Right ventricle myocardium inferior (tissue), 1 donor: Measurements from ENCODE around the gene NKD2. TPM values are rescaled to one million over a fixed set of nuclear protein-coding genes. Genes with fewer than 3 reads are reported as not detected.
"Not testable (repeated sequence)": the region's sequence is repeated elsewhere in the genome, so short reads cannot be mapped to it uniquely, and the experiment has no call there.

Experiments used
- ATAC-seq: fragments of 200-7000 bp; cut with Tn5 transposase; one replicate; pipeline ENCODE4 v1.9.1; 2020; ENCODE audit warnings: mild to moderate bottlenecking, moderate library complexity
- DNase-seq: peaks from one replicate; pipeline ENCODE4 v3.0.0; 2021; ENCODE audit errors: missing footprints
- intact Hi-C: fragments of 100-400 bp; cut with DNase I; formaldehyde crosslinking; loops from one replicate; pipeline ENCODE4 v1.11.0; 2022
- total RNA-seq: library from RNA; stranded (reverse); fragmentation: NEBNext Ultra II Directional; extraction: Animal tissue kit (Norgen Biotek cat#: 25700); gene quantifications from one replicate; pipeline ENCODE4 v1.2.1, GENCODE V29; 2021
- donor health status: DM: no; HTN: yes; CAD: no; lungs with severe emphysema.

NKD2 gene
- total RNA-seq, 1 donor from 2014 or later: 4.4 TPM

DNA sequence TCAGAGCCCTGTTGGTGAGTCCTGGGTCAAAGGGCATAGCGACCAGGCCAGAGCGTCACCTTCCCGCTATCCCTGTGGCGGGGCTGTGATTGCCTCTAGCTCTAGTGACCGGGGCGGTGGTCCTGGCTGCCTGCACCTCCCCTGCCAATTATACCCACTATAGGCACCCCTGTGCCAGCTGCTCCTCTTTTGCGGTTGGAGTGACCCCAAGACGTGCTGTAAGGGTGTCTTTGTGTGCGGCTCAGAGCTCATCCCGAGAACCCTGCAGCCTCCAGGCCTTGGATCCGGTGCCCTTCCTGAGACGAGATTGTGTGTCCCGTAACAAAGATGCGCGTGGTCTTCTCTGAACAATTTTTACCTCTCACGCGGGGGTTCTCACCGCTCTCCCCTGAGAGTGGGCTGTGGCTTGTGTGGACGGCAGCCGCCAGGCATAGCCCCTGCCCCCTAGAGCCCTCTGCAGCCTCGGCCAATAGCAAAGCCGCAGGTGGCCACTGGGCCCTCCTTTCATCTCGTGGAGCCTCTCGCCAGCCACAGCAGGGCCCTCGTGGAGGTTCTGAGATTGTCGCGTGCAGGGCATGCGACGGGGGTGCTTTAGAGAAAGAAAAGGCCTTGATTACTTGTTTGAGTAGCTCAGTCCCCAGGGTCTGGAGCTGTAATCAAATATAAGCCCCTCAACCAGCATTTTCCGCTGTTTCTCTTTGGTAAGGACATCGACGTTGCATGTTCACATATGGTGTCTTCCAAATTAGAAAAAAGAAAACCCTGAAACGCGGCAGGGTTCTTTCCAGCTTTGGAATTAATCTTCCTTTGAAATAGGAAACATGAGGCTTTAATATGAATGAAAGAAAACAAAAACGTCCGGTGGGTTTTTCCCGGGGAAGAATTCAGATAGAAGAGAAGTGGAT, 10.7 kb downstream of the NKD2 start:
- ATAC-seq (no peak), DNase-seq (peak; percentile 52)
- intact Hi-C loops: no loop called here

DNA sequence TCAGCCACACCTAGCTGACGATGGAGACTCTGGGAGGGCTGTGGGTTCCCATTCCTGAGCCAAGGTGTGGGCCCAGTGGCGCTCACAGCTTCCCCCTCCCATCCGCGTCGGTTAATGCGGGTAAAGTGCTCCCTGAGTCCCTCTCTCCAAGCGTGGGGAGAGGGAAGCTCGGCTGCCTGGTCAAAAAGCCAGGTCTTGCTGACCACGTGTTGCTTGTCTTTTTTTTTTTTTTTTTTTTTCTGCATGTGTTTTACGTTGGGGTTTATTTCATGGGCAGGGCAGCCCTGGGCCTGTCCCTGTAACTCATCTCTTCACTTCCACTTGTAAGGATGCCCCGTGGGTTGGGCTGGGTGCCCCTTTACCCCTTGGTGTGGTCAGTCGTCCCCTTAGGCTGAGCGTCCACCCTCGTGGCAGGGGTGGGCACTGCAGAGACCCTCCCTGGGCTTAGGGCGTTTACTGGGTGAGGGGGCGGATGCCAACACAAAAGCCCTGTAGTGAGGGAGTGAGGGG, 11.9 kb downstream of the NKD2 start:
- intact Hi-C loops: no loop called here
- ATAC-seq (no peak), DNase-seq (peak; percentile 34)

DNA sequence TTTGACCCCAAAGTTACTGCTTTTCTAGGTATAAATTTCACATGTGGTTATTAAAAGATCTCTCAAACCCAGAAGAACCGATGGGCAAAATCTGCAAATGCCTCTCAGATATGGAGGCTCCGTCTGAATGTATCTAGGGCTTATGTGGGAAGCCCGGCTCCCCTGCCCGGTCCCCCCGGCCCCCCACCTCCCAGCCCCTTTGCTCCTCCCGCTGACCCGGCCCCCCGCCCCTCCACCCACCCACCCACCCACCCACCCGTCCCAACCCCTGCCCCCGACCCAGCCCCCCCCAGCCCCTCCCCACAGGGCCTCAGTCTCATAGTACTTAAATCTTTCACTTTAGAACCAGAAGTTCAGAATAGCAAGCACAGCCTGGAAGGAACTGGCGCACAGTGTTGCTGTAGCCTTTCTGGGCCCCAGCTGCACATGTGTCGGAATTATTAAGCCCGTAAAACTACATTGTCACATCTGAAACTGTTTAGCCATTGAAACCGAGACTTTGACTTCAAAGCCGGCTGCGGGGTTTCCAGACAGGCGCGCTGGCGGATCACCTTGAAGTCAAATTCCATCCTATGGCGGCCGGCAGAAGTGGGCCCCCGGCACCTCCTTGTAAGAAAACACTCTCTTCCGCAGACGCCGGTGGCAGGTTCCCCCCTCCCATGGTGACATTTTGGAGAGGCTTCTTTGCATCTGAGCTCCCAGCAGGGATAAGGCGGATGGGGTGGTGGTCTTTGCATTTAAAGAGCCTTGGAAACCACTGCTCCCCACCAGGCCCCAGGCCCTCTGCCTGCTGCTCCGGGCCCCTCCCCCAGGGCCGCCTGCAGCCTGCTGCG, 12.8 kb downstream of the NKD2 start:
- DNase-seq (peak; percentile 26), ATAC-seq (no peak)
- intact Hi-C loops: no loop called here

DNA sequence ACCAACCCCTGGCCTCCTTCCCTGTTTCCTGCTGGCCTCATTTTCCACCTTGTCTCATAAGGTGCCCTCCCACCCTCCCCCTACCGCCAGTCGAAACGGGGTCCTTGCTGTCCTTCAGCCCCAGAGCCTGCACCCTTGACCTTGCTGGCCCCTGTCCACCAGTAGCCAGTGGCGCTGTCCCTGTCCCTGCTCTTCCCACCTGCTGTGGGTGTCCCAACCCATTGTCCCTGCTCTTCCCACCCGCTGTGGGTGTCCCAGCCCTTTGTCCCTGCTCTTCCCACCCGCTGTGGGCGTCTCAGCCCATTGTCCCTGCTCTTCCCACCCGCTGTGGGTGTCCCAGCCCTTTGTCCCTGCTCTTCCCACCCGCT, 13.4 kb downstream of the NKD2 start:
- DNase-seq, ATAC-seq, intact Hi-C loops: not testable (repeated sequence)

DNA sequence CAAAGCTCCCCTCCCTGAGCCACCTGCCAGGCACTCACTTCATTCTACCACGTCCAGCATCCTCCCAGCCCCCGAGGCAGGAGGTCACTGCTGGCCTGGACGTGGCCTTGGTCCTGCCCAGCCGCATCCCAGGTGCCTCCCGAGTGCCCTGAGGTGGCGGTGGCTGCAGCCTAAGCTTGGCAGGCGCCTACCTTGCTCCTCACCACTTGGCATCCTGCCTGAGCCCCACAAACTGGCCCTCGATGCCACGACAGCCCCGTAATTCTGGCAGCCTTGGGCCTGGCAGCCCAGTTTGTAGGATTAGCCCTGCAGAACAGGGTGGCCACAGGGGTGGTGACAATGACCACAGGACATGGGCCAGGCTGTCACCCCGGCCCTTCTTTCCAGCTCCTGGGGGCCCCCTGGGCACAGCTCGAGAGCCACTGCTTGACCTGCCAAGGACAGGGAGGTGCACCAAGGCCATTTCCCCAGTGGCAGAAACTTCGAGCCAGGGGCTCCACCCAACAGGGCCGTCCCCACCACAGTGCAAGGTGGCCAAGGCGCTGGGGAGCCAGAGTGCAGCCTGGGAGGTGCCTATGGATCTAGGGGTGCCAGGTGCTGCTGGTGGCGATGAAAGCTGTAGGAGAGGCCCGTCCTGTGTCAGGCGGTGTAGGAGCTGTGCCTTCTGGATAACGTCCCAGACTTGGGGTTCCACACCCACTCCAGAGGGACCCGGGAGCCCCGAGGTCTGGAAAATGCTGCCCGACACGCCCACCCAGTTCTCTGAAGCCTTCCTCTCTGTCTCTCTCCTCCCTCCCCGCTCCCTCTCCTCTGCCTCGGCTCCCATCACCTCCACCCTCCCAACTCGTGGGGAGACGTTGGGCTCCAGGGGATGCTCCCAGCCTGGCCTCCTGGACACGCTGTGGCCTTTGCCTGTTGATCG, 18.4 kb downstream of the NKD2 start:
- DNase-seq (peak; percentile 66), ATAC-seq (peak; percentile 64)
- intact Hi-C loops: no loop called here

DNA sequence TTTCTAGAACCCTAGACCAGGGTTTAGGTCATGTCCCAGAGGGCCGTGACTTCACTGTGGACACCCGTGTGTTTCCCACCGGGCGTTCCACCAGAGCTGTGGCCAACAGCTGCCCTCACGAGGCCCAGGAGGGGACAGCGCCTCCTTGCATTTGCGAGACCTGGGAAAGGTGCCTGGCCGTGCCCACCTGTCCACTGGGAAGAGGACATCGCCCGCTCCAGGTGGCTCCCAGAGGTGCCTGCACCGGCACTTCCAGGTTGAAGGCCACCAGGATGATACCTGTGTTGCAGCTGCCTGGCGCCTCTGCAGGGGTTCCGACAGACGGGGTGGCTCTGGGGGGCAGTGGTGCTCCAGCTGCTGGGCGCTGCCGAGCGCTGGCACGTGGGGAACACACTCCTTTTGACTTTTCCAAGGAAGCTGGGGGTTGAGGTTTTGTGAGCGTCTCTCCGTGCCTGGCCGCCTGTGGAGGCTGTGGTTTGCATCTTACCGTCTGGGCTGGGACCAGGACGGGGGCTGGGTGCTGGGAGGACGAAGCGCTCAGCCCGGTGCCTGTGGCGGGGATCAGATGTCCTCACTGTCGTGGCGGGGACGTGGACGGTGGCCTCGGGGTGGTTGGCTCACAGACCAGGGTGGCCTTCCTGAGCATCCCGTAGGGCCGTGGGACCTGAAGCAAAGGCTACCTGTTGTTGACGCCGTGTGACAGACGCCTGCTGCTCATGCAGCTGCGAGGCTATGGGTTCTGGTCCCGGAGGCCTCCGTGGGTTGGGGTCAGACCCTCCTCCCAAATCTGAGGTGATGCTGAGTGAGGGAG, 19.2 kb downstream of the NKD2 start:
- ATAC-seq: peak; percentile 22
- peak; percentile 71 for DNase-seq
- intact Hi-C loops: no loop called here

DNA sequence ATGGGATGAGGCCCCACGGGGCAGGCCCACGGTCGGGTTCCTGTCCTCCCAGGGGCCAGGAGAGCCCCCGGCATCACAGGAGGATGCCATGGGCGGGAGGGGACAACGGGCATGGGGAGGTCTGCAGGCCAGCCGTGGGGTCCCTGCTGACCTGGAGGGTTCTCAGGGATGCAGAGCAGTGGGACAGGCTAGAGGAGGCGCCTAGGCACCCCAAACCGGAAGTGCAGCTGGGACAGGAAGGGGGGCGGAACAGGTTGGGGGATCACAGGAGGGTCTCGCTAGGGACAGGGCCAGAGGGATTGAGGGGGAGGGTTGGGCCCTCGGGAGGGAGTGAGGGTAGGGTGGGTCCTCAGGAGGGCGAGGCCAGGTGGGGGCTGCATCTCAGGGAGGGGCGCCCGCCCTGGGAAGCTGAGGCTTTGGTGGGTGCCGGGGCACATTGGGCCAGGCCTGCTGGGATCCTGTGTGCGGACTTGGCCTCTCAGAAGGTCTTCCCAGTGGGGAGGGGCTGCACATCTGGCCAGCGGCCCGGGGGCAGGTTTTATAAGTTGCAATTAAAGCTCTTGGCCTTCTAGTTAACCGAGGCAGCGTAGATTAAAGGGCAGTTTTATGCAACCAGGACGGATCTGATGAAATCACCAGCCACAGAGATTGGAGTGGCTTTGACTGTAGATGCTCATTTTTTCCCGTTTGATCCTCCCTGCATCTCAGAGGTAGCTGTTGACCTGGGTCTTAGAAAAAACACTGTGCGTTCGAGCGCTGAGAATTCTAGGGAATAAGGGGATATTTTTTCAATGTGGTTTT, 20.1 kb downstream of the NKD2 start:
- DNase-seq (no peak), ATAC-seq (no peak)
- intact Hi-C loops: no loop called here

DNA sequence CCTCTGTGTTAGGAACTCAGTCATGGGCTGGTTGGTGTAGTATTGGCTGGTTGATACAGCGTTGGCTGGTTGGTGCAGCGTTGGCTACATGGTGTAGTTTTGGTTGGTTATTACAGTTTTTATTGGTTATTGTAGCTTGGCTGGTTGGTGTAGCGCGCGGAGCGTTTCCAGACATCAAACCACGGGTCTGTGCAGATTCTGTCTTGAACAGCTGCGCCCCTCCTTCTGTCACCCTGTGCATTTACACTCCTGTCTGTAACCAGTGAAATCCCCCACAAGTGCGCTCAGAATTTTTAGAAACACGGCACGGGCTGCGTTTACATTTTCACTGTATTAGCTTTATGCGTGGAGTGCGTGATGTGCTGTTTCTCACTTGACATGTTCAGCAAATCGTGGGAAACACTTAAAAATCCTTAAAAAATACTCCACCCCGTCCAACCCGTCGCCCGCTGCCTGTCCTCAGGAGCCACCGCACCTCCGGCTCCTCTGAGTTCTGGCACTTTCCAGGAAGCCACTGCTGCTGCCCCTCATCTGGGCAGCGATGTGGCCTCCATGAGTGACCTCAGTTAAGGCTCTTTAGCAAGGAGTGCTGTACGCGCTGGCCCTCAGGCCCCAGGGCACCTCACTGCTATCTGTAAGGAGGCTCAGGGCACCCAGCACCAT, 20.8 kb downstream of the NKD2 start:
- DNase-seq (no peak), ATAC-seq (no peak)
- intact Hi-C loops: no loop called here

DNA sequence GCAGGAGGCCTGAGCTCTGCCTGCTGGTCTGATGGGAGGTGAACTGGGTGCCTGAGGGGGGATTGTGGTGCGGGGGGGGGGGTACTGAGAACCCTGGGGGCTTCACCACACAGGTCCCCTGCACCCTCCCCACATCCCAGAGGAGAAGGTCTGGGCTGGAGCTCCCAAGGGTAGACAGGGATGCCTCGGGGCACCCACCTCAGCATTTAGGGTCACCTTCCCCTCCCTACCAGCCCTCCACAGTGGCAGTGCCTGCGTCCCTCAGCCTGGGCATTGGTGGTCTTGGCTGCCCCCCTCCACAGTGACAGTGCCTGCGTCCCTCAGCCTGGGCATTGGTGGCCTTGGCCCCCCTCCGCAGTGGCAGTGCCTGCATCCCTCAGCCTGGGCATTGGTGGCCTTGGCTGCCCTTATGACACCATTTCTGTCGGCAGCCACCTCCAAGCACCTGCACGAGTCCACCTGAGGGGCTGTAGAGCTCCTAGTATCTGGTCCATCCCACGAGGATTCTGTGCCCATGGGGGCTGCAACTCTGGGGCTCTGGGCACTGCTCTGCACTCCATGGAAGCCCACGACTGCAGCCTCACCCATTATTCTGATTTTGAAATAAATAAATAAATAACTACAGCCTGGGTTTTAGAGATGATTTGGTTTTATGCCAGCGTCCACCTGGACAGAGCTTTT, 21.5 kb downstream of the NKD2 start:
- ATAC-seq (no peak), DNase-seq (peak; percentile 46)
- intact Hi-C loops: no loop called here

DNA sequence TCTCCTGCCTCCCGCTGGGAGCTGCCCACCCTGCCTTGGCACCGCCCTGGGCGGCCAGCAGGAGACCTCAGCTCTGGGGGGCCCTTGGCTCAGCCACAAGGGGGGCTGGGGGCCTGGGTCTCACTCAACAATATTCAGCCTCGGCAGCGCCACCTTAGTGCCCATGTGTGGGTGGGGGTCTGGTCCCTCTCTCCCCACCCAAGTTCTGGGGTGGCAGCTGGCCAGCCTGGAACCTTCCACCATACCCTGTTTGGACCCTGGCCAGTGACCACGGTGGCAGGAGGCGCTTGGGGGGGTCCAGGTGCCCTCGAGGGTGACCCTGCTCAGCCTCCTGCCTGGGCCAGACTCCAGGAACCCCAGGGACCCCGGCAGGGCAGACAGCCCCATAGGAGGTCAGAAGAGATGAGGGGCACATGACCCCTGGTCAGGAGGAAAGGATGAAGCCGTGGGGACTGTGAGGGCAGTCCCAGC, 22.2 kb downstream of the NKD2 start:
- DNase-seq (peak; percentile 60), ATAC-seq (no peak)
- intact Hi-C loops: no loop called here

DNA sequence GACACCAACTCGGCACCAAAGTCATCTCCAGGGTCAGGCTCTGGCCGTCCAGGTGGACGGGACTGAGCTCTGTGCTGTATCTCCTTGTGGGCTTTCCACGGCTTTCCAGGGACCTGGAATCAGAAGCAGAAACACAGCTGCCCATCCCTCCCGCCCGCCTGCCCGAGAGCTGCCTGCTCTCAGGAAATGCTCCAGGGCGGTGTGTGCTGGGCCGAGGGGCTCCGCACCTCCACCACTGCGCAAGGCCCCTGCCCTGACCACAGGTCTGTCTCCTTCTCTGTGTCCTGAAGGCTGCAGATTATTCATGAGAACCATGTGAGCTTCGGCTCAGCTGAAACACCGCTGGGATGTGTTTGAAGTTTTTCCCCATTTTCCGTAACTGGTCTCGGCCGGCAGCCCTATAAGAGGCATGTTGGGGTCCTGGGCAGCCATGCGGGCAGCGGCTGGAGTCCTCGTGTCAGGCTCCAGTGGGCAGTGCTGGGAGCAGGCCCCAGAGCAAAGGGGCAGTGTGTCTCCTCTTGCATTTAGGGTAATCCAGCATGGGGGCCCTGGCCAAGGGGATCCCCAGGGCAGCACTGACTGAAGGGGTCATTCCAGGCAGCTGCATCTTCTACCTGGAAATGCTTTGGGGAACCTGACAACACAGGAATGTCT, 22.8 kb downstream of the NKD2 start:
- ATAC-seq (no peak), DNase-seq (no peak)
- intact Hi-C loops: no loop called here

DNA sequence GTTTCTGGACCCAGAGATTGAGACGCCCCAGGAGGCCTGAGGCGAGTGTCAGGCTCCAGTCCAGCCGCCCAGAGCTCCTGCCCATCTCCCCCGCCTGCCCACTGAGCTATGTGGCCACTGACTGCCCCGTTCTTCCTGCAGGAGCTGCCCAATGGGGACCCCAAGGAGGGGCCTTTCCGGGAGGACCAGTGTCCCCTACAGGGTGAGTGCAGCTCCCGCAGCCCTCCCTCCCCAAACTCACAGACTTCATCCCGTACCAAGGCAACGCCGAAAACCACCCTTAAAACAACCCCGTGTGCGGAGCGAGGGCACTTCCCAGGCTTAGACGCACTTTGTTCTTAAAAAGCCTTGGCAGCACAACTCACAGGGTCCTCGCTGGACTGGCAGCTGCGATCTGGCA, 23.4 kb downstream of the NKD2 start:
- intact Hi-C loops: no loop called here

DNA sequence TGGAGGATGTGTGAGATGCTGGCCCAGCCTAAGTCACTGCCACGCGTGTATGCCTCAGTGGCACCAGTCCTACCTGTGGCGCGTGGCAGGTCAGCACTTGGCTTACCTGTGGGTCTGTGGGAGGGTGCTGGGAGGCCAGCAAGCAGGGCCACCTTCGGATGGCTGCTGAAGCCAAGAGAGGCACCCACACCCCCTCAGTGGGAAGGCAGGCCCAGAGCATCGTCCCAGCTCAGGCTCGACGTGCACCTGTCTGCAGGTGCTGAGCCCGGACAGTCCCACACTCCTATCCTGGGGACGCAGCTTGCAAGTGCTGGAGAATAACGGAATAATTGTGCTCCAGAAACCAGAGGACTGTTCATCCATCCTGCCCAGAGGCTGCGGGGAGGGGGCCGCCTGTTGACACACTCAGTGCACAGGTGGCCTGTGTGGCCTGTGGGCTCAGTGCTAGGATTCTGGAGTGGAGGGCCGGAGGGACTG, 24.0 kb downstream of the NKD2 start:
- peak; percentile 61 for DNase-seq
- intact Hi-C loops: no loop called here
- no peak for ATAC-seq

More for the DNA sequence above, 23.4 kb downstream of the NKD2 start:
- no peak for ATAC-seq
- peak; percentile 51 for DNase-seq

DNA sequence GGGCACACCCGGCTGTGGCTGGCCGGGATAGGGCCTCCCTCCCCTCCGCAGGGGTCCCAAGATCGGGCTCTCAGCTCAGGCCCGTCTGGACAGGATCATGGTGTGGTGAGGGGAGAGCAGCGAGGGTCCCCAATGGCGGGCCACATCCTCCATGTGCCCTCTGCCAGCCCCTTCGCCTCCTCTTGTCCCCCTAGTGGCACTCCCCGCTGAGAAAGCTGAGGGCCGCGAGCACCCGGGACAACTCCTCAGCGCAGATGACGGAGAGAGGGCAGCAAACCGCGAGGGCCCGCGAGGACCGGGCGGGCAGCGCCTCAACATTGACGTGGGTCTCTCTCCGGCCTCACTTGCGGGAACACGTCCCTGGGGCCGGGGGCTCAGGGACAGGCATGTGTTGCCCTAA, 24.6 kb downstream of the NKD2 start:
- peak; percentile 55 for DNase-seq
- no peak for ATAC-seq
- intact Hi-C loops: no loop called here
